ENCODE results near the gene PSMG3. TPM values are rescaled to one million over a fixed set of nuclear protein-coding genes. Genes with fewer than 3 reads are reported as not detected.

Gene PSMG3
- total RNA-seq, 1 donor from 2014 or later: 19.7 TPM

DNA sequence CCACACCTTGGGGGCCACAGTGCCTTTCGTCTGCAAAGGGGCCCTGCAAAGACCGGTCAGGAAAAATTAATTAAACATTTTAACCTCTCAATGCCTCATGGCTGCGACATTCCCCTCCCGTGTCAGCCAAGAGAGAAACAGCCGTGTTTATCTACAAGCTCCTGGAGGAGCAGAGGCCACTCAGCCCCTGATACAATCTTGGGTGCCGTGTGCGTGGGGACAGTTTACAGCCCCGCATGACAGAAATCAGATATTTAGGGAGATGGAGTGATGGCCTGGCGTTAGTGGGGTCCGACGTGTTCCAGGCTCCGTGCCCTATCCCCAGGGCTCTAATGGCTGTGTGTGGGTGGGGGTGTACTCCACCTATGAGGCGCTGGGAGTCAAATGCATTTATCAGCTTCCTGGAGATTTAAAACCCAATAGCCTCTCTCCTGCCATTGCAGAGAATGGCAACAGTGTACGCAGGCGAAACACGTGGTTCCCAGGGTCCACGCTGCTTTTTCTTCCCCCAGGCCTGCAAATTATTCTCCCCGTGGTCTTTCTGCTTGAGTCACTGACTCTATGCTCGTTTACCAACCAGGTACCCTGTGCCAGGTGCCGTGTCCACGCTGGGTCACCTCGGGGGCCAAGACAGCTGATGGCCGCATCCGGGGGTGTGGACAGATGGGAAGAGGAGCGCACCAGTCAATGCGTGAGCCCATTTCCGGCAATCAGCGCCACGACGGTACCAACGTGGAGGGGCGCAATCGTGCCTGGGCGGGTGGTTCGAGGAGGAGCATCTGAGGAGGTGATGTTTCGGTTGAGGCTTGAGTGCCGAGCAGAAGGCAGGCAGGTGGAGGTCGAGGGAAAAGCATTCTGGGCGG lies 26.6 kb upstream of the PSMG3 start:
- no peak for ATAC-seq
- TF ChIP-seq CTCF (IDR thresholded peaks at IDR 0.05): no peak
- no peak for DNase-seq
- peaks cover 56% of the 10 kb centered on the region for H3K27me3 ChIP-seq (ENCODE audit: low read depth)
- no peaks in the 10 kb centered on the region for H3K36me3 ChIP-seq
- no peaks in the 10 kb centered on the region for H3K9me3 ChIP-seq
- no peak overlapping the region for H3K27ac ChIP-seq
- H3K4me3 ChIP-seq: no peak overlapping the region
- intact Hi-C loops (cut with DNase I): no loop called here
- H3K4me1 ChIP-seq: no peaks in the 10 kb centered on the region

- H3K9me3 ChIP-seq: no peaks in the 10 kb centered on the region
- peaks cover 61% of the 10 kb centered on the region for H3K27me3 ChIP-seq (ENCODE audit: low read depth)
- no peak overlapping the region for H3K27ac ChIP-seq
- DNase-seq (no peak), ATAC-seq (no peak)
- no peak overlapping the region for H3K4me3 ChIP-seq
- no peaks in the 10 kb centered on the region for H3K36me3 ChIP-seq
- H3K4me1 ChIP-seq: no peaks in the 10 kb centered on the region
- no peak for TF ChIP-seq CTCF (IDR thresholded peaks at IDR 0.05)
- intact Hi-C loops (cut with DNase I): no loop called here
Observed at GRCh38 chr7:1595636-1596035, 25.8 kb upstream of the PSMG3 start.

DNA sequence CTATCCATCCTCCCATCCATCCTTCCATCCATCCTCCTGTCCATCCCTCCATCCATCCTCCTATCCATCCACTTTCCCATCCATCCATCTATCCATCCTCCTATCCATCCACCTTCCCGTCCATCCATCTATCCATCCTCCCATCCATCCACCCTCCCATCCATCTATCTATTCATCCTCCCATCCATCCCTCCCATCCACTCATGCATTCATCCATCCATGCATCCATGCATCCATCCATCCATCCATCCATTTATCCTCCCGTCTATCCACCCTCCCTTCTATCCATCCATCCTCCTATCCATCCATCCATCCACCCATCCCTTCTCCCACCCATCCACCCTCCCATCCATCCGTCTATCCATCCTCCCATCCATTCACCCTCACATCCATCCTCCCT lies 25.2 kb upstream of the PSMG3 start:
- H3K27me3 ChIP-seq (ENCODE audit: low read depth): peaks cover 58% of the 10 kb centered on the region
- H3K36me3 ChIP-seq: no peaks in the 10 kb centered on the region
- TF ChIP-seq CTCF (IDR thresholded peaks at IDR 0.05): no peak
- intact Hi-C loops (cut with DNase I): no loop called here
- H3K4me1 ChIP-seq: no peaks in the 10 kb centered on the region
- no peak overlapping the region for H3K27ac ChIP-seq
- ATAC-seq (no peak), DNase-seq (no peak)
- H3K4me3 ChIP-seq: no peak overlapping the region
- no peaks in the 10 kb centered on the region for H3K9me3 ChIP-seq

- no peak for DNase-seq
- H3K9me3 ChIP-seq: peaks cover 3% of the 10 kb centered on the region
- no peak for TF ChIP-seq CTCF (IDR thresholded peaks at IDR 0.05)
- no peak for ATAC-seq
- H3K27ac ChIP-seq: no peak overlapping the region
- H3K4me1 ChIP-seq: no peaks in the 10 kb centered on the region
- H3K27me3 ChIP-seq (ENCODE audit: low read depth): peaks cover 50% of the 10 kb centered on the region
- no peaks in the 10 kb centered on the region for H3K36me3 ChIP-seq
- no peak overlapping the region for H3K4me3 ChIP-seq
- intact Hi-C loops (cut with DNase I): no loop called here
Observed at GRCh38 chr7:1593904-1594421, 24.1 kb upstream of the PSMG3 start.

DNA sequence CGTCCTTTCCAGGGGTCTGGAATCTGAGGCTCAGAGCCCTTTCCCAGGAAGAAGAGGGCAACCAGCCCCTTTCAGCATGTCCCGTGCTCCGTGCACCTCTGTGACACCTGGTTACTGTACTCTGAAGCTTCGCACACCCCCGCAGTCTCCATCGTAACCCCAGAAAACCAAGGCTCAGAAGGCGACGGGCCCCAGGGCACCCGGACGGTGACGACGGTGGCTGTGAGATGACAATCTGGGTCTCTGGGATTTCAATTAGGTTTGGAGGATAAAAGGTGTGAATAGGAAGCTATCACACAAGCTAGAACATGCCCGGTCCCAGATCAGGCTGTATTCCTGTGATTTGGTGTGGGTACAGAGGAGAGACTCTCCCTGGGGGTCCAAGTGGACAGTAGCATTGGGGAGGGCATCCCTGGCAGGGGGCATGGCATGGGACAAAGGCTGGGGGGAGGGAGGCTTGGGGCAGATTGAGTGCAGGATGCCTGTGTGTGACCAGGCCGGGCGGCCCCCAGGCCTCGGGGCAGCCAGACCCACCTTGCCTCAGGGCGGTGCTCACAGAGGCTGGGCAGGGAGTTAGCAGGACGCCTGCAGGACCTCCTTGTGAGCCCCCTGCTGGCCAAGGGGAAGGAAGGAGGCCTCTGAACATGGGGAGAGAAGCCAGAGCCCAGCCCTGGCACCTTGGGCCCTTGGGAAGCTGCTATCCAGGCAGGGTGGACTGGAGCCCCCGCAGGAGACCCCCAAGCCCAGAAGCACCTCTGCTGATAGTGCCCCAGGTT lies 23.4 kb upstream of the PSMG3 start:
- no peak for DNase-seq
- TF ChIP-seq CTCF (IDR thresholded peaks at IDR 0.05): no peak
- peaks cover 7% of the 10 kb centered on the region for H3K9me3 ChIP-seq
- H3K4me3 ChIP-seq: no peak overlapping the region
- ATAC-seq: no peak
- intact Hi-C loops (cut with DNase I): no loop called here
- H3K27ac ChIP-seq: no peak overlapping the region
- no peaks in the 10 kb centered on the region for H3K4me1 ChIP-seq
- no peaks in the 10 kb centered on the region for H3K36me3 ChIP-seq
- peaks cover 50% of the 10 kb centered on the region for H3K27me3 ChIP-seq (ENCODE audit: low read depth)

Measured in lower lobe of right lung (tissue), 2 donors.